NCI-H82 (cell line): ENCODE measurements around the gene PTPRCAP.

Experiments used
- DNase-seq: peaks from one replicate; lab custom pipeline; 2025; lab: John Stamatoyannopoulos, UW

Gene PTPRCAP

GRCh38 chr11:67465189-67465510 lies 27.7 kb upstream of the PTPRCAP start:
- no peak for DNase-seq

GRCh38 chr11:67464411-67465188 lies 27.1 kb upstream of the PTPRCAP start:
- peak; percentile 60 for DNase-seq

GRCh38 chr11:67463680-67464410 lies 26.4 kb upstream of the PTPRCAP start:
- DNase-seq: no peak

GRCh38 chr11:67463186-67463585 lies 25.7 kb upstream of the PTPRCAP start:
- no peak for DNase-seq

- DNase-seq: no peak
Observed at GRCh38 chr11:67458266-67458665, 20.8 kb upstream of the PTPRCAP start.

- DNase-seq: no peak
Observed at GRCh38 chr11:67457453-67457852, 20.0 kb upstream of the PTPRCAP start.

GRCh38 chr11:67456068-67456705 lies 18.7 kb upstream of the PTPRCAP start:
- no peak for DNase-seq

- DNase-seq: no peak
Observed at GRCh38 chr11:67455054-67455453, 17.6 kb upstream of the PTPRCAP start, which contains the start of gene CABP4. CABP4 (plus strand) TSS chr11:67455354; CDS start chr11:67455424, 70 bp downstream.

GRCh38 chr11:67453816-67454732 lies 16.6 kb upstream of the PTPRCAP start:
- DNase-seq: no peak

GRCh38 chr11:67452141-67452952 lies 14.9 kb upstream of the PTPRCAP start, which contains the start of gene GPR152:
GPR152 (minus strand) TSS chr11:67452729; CDS start chr11:67452724, 5 bp downstream.
- DNase-seq: no peak

GRCh38 chr11:67451658-67451976 lies 14.1 kb upstream of the PTPRCAP start:
- no peak for DNase-seq

- DNase-seq: no peak
Observed at GRCh38 chr11:67450796-67451657, 13.5 kb upstream of the PTPRCAP start.

- no peak for DNase-seq
Observed at GRCh38 chr11:67449116-67449844, 11.8 kb upstream of the PTPRCAP start.

- no peak for DNase-seq
Observed at GRCh38 chr11:67448220-67448609, 10.7 kb upstream of the PTPRCAP start.

GRCh38 chr11:67445515-67445914 lies 8.0 kb upstream of the PTPRCAP start:
- no peak for DNase-seq

GRCh38 chr11:67442504-67443404 lies 5.3 kb upstream of the PTPRCAP start:
- DNase-seq: no peak

GRCh38 chr11:67441731-67442351 lies 4.4 kb upstream of the PTPRCAP start:
- DNase-seq: no peak

- no peak for DNase-seq
Observed at GRCh38 chr11:67441098-67441563, 3.6 kb upstream of the PTPRCAP start.
